ENCODE data around the gene ROBO1.
"Not testable (repeated sequence)": the region's sequence is repeated elsewhere in the genome, so short reads cannot be mapped to it uniquely, and the experiment has no call there.

Gene ROBO1

DNA sequence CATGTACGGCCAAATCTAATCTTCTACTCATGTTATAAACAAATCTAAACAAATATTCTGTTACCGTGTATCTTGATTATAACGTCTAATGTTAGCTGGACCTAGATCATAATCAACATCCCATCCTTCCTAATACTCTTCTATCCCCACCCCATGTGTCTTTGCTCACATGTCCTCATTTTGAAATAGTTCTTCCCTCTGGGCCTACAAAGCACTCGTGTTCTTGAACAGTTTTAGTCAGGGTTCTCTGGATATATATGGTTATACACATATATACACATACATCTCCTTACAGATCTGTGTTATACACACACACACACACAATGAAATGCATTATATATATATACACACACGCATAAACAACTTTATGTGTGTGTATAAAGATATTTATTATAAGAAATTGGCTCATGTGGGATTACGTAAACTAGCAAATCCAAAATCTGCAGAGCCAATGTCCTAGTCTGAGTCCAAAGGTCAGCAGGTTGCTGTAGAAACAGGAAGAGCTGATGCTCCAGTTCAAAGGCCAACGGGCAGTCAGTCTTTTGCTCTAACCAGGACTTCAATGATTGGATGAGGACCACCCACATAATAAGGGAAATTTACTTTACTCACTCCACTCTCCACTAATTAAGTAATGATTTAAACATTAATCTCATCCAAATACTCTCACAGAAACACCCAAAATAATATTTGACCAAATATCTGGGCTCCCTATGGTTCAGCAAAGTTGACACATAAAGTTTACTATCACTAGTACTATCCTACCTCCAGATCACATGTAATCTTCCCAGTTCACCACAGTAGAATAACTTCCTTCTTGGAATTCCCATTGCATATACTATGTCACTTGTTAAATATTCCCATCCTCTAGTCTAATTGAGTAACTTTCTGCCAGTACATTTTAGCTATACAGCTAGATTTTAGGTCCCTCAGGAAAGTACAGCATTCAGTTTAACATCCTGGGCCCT, 450.0 kb downstream of the ROBO1 start:
- DNase-seq: no peak

DNA sequence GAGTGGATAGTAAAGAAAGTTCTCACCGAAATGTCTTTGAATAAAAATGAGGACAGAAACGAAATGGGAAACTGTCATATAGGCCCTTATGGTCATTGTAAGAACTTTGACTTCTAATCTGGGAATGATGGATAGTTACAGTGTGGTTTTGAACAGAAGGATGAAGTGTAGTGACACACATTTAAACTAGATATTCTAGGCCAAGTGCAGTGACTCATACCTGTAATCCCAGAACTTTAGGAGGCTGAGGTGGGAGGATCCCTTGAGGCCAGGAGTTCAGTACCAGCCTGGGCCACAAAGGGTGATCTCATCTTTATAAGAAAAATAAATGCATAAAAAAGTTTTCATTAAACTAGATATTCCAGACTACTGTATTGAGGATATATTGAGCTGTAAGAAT, 452.8 kb downstream of the ROBO1 start:
- no peak for DNase-seq

GRCh38 chr3:79314544-79314943, 453.3 kb downstream of the ROBO1 start:
- no peak for DNase-seq

GRCh38 chr3:79310016-79310415, 457.8 kb downstream of the ROBO1 start:
- DNase-seq: no peak

DNA sequence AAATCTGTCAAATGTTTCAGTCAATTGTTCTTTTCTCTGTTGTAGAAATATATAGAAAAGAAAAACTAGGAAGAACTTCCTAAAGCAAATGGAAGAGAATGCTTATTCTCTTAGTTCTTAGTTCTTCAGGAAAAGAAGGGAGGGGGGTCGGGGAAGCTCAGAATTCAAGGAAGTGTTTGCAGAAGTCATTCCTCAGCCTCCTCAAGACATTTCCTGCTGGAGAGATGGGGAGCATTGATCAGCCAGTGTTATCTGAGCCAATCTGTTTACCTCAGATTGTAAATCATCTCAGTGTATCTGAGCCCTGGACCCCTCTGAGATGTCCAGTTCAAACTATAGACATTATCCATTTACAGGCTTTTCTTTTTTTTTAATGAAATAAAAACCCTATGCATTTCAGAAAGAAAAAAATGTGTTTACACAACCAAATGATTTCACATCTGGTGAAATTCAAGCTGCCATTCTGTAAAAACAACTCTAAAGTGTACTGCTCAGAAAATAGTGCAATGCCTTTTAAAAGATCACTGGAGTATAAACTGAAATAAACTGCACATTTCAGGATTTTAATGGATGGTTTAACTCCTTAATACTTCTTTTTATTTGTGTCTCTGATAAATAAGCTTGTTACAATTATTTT, 460.7 kb downstream of the ROBO1 start:
- no peak for DNase-seq

- DNase-seq: not testable (repeated sequence)
Measured at GRCh38 chr3:79299949-79300635, 467.7 kb downstream of the ROBO1 start.

- no peak for DNase-seq
Measured at GRCh38 chr3:79297245-79297960, 470.4 kb downstream of the ROBO1 start.

GRCh38 chr3:79286882-79287281, 480.9 kb downstream of the ROBO1 start:
- DNase-seq: no peak

- no peak for DNase-seq
Measured at GRCh38 chr3:79285871-79286270, 481.9 kb downstream of the ROBO1 start.

DNA sequence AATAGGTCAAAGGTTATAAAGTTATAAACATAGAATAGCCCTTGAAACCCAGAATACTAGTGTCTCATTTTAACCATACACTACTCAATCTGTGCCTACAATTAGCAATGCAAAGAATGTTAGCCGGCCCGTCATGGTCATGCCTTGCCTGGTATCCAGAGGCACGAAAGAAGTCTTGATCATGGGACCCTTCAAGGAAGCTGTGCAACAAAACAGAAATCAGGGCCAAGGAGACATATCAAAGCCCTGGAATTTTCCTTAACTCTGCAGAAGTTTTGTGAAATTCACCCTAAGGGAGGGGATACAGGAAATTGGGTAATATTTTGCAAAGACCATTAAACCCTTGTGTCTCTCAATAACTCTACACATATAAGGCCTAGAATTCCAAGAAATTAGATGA, 482.4 kb downstream of the ROBO1 start:
- no peak for DNase-seq

DNA sequence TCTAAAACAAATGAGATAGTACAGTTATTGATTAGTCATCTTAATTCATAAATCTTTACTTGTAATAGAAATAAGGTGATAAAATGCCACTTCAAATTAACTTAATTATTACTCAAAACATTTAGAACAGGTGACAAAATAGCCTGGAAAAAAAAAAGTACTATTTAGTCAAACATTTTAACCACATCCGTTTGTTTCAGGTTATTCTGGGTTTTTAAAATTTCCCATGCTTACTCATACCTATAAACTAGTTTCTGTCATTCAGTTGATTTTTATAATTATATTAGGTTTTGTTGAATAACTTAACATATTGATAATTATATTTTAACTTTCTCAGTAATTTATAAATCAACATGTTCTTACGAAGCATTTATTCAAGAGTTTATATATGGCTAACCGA, 483.0 kb downstream of the ROBO1 start:
- no peak for DNase-seq

- DNase-seq: no peak
Measured at GRCh38 chr3:79278681-79279080, 489.1 kb downstream of the ROBO1 start.

DNA sequence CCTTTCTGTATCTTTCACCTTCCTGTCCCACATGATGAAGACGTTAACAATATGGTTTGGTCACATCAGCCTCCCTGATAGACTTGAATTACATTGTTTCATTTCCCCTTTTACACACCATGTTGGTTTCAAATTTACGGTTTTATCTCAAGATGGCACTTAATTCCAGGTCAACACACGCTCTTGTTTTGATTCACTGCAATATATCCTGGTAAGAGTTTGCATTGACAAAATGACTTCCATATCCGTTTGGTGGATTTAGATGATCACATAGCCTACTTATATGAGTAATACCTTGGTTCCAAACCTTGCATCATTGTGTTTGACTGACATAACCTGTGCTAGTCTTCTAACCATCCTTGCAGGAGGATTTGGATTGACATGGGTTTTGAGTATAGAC, 499.4 kb downstream of the ROBO1 start:
- no peak for DNase-seq

- no peak for DNase-seq
Measured at GRCh38 chr3:79264892-79265291, 502.9 kb downstream of the ROBO1 start.

DNA sequence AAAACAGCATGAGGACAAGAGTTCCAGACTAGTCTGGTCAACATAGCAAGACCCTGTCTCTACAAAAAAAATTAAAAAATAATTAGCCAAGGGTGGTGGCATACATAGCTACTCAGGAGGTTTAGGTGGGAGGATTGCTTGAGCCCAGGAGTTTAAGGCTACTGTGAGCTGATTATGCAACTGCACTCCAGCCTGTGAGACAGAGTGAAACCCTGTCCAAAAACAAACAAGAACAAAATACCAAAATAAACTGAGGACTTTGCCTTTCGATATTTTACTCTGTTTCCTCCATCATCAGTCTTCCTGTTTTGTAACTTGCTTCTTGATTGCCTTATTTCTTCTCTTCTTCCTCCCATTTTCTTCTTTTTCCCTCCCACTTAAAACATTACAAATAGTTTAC, 504.4 kb downstream of the ROBO1 start:
- no peak for DNase-seq

GRCh38 chr3:79258479-79258878, 509.3 kb downstream of the ROBO1 start:
- no peak for DNase-seq

GRCh38 chr3:79257791-79258190, 510.0 kb downstream of the ROBO1 start:
- no peak for DNase-seq

- no peak for DNase-seq
Measured at GRCh38 chr3:79255702-79256101, 512.1 kb downstream of the ROBO1 start.

DNA sequence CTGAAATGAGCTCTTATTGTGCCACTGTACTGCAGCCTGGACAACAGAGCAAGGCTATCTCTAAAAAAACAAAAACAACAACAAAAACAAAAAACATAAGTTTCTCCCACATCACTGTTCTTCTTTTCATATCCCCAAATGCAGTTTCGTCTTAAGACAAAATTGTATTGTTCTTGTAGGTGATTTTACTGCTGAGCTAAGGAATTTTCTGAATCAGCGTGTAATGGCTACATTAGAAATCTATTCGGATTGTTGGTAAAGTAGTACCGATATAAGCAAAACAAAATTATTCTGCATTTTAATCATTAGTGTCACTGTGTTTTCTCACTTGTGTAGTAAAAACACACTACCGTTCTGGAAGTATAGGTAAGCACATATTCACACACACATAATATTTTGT, 512.5 kb downstream of the ROBO1 start:
- no peak for DNase-seq

GRCh38 chr3:79253704-79254103, 514.1 kb downstream of the ROBO1 start:
- DNase-seq: no peak

GRCh38 chr3:79253271-79253670, 514.5 kb downstream of the ROBO1 start:
- DNase-seq: no peak

DNA sequence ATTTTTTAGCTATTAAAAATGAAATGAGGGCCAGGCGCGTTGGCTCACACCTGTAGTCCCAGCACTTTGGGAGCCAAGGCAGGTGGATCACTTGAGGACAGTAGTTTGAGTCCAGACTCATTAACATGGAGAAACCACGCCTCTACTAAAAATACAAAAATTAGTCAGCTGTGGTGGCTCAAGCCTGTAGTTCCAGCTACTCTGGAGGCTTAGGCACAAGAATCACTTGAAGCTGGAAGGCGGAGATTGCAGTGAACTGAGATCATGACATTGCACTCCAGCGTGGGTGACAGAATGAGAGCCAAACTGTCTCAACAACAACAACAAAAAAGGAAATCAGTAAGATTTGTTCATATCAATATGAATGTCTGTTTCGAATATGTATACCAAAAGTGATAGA, 517.1 kb downstream of the ROBO1 start:
- DNase-seq: no peak

Measured in nucleus accumbens (tissue), 56 donors.